Retinal pigment epithelial cell (primary cell): ENCODE measurements around the gene PCYT1A.

Experiments used
- DNase-seq: peaks from one replicate; pipeline ENCODE4 v3.0.0-alpha.2; 2010; ENCODE audit warnings: low read depth
- H3K4me3 ChIP-seq: 2 replicates; pipeline ENCODE4 v1.5.1; 2011; ENCODE audit warnings: mild to moderate bottlenecking, low read length, control low read depth, moderate library complexity
- TF ChIP-seq, protein P1 (sequence below): conservative IDR thresholded peaks from 2 replicates; pipeline ENCODE4 v1.5.1; 2011; ENCODE audit warnings: low read depth, low read length, control low read depth, inconsistent platforms

Gene PCYT1A

GRCh38 chr3:196287090-196287439, 461 bp downstream of the PCYT1A start:
- TF ChIP-seq, protein P1, sequence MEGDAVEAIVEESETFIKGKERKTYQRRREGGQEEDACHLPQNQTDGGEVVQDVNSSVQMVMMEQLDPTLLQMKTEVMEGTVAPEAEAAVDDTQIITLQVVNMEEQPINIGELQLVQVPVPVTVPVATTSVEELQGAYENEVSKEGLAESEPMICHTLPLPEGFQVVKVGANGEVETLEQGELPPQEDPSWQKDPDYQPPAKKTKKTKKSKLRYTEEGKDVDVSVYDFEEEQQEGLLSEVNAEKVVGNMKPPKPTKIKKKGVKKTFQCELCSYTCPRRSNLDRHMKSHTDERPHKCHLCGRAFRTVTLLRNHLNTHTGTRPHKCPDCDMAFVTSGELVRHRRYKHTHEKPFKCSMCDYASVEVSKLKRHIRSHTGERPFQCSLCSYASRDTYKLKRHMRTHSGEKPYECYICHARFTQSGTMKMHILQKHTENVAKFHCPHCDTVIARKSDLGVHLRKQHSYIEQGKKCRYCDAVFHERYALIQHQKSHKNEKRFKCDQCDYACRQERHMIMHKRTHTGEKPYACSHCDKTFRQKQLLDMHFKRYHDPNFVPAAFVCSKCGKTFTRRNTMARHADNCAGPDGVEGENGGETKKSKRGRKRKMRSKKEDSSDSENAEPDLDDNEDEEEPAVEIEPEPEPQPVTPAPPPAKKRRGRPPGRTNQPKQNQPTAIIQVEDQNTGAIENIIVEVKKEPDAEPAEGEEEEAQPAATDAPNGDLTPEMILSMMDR, result no peak
- no peak for DNase-seq

GRCh38 chr3:196284396-196284795, 3.1 kb downstream of the PCYT1A start:
- TF ChIP-seq, protein P1, result no peak
- no peak for DNase-seq
- no peak overlapping the region for H3K4me3 ChIP-seq

More at GRCh38 chr3:196287090-196287439, 461 bp downstream of the PCYT1A start:
- peak overlapping the region; percentile 99 for H3K4me3 ChIP-seq

- TF ChIP-seq, protein P1, result no peak
- DNase-seq, result no peak
- no peak overlapping the region for H3K4me3 ChIP-seq
Measured at GRCh38 chr3:196281962-196282361, 5.6 kb downstream of the PCYT1A start.

GRCh38 chr3:196280689-196281440, 6.7 kb downstream of the PCYT1A start:
- TF ChIP-seq, protein P1, result no peak
- no peak overlapping the region for H3K4me3 ChIP-seq
- no peak for DNase-seq

DNA sequence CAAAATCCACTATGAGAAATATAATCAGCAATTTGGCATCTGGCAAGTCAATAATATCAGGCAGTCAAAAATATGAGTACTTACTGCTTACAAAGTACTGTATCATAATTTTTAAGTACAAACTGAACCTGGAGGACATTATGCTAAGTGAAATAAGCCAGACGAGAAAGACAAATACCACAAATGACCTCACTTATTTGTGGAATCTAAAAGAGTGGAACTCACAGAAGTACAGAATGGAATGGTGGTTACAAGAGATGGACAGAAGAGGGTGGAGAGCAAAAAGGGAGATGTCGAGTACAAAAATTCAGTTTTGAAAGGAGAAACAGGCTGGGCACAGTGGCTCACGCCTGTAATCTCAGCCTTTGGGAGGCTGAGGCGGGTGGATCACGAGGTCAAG, 12.4 kb downstream of the PCYT1A start:
- H3K4me3 ChIP-seq, result no peak overlapping the region
- DNase-seq, result no peak
- TF ChIP-seq, protein P1, result no peak

DNA sequence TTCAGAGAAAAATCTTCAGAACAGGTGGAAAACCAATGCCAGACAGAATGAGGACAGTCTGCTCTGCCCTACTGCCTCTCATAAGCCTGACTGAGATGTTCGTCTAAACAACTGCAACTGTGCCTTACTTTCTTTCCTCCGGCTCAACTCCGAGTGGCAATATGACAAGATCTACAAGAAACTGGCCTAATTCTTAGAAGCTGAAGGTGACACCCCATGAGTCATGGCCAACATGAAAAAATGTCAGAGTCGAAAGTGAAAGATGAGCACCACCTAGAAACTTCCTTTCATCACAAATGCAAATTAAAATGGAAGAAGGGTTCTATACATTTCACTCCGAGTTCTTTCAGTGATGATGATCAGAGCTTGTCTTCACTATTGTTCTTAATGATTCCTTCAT, 12.9 kb downstream of the PCYT1A start:
- H3K4me3 ChIP-seq, result no peak overlapping the region
- TF ChIP-seq, protein P1, result no peak
- no peak for DNase-seq

DNA sequence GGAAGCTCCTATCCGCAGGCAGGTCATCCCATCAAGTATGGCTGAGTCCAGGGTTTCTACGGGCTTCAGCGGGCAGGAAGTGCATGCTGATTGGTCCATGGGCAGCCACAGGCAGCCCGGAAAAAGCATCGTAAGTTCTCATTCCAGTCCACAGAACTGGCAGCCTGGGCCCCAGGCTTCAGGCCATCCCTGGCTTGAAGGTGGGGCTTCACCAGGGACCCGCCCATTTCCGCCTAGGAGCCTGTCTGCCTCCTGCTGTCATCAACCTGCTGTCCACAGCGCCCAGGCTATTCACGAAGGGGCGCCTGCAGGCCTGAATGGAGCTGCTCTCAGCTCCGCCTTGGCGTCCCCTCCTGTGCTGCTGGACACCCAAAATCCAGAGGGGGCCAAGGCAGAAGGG, 13.9 kb downstream of the PCYT1A start:
- no peak for DNase-seq
- TF ChIP-seq, protein P1, result no peak
- no peak overlapping the region for H3K4me3 ChIP-seq
